Renal pelvis (tissue), 4 donors: ENCODE data around the gene SLC35F1. TPM values are rescaled to one million over a fixed set of nuclear protein-coding genes. Genes with fewer than 3 reads are reported as not detected.
A peak's percentile ranks its signal among the peaks of the same experiment; 100 is the strongest.
"Not testable (repeated sequence)": the region's sequence is repeated elsewhere in the genome, so short reads cannot be mapped to it uniquely, and the experiment has no call there.

ENCODE experiments used
- DNase-seq: peaks from one replicate; pipeline ENCODE4 v3.0.0-alpha.2; 2013
- polyA plus RNA-seq, 3 donors: library from polyadenylated mRNA; unstranded; fragments of 120-200 nt; gene quantifications; one replicate each; pipeline ENCODE4 v1.2.1, GENCODE V29; 2013; ENCODE audit not compliant: insufficient read length in 3 of 3

SLC35F1 gene
- polyA plus RNA-seq, 3 donors = 2.2 to 2.7 (median 2.7) TPM

DNA sequence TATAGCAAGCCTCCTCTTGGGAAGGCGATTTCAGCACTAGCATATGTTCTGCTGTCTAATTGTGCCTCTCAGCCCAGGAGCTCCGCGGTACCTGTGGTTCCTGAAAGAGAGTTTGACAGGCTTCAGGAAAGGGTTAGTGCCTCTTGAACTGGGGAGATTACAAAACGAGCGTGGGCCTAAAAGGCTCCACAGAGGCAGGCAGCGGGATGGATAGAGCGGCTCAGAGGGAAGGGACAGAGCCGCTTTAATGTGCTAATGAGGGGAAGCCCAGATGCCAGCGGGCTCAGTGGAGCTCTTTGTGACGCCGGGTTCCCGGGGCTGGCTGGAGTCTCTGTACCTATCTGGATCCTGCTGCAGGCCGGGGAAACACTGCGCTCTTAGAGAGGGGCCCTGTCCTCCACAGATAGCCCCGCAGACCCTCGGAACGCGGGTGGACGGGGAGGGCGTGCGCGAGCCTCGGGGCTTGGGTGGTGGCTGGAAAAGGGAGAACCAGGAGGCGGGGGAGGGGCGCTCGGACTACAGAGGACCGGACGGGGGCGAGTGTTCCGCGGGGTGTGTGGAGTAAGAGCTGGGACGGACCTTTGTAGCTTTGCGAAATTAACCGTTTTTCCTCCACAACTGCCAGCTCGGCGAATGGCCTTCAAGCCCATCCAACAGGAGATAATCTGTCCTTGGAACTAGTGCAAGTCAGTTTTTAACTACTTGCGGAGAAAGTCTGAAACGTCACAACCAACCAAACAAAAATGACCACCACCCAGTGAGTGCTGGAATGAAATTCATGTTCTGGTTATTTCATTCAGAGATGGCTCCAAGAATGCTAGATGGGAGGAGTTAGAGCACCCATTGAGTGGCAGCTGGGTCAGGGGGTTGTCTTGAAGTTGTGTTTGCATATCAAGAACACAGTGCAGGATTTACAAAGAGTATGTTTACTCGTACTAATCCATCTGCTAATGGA lies 13.0 kb downstream of the SLC35F1 start:
- no peak for DNase-seq

- no peak for DNase-seq
Measured at GRCh38 chr6:117924690-117925089, 17.6 kb downstream of the SLC35F1 start.

DNA sequence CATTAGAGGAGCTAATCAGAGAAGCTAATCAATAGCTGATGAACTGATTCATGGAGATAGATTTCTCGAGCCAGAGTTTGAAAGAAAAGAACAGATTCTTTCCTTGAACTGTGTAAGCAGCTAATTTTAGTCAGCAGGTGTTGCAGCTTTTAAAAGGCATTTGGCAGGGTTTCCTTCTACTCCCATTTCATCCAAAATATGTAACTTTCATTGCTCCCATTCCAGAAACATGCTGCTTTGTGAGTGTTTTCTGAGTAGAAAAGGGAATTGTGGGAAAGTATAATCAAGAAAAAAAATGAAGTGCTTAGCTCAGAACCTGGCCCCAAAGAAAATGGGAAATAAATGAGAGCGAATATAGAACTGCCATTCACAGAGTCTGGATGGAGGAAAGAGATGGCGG lies 20.8 kb downstream of the SLC35F1 start:
- DNase-seq = no peak

DNA sequence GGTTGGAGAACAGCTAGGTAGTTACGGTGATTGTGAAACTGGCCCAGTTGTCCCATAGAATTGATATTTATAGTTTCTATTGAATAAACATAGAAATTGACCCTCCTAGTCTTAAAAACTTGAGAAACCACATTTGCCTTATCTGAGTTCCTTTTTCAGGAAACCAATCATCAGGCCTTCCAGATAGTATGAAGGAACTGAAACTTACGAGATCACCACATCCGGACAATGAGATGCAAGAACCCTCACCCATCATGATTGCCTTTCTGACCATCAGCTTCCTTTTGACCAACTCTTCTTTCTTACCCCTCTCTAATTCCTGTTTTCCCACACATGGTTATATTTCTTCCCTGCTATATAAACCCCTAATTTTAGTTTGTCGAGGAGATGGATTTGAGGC lies 21.8 kb downstream of the SLC35F1 start:
- DNase-seq = no peak

GRCh38 chr6:117929501-117929900 lies 22.4 kb downstream of the SLC35F1 start:
- DNase-seq = no peak

DNA sequence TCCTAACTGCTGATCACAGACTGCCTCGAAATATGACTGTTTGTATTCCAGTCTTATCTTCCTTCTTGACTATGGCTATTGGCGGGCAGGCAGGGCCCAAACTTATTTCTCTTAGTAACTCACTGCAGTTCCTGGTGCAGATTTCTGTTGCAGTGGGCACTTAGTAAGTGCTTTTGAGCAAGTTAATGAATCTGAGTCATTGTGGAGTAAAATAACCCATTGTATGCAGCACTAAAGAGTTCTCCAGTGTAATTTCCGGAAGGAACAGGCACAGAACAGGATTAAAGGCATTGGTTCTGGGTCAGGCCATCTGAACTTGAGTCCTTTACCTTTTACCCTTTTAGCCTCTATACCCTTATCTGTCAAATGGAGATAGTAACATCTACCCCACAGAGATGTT lies 23.6 kb downstream of the SLC35F1 start:
- DNase-seq = no peak

- DNase-seq = no peak
Measured at GRCh38 chr6:117932001-117932400, 24.9 kb downstream of the SLC35F1 start.

- no peak for DNase-seq
Measured at GRCh38 chr6:117932676-117933075, 25.6 kb downstream of the SLC35F1 start.

DNA sequence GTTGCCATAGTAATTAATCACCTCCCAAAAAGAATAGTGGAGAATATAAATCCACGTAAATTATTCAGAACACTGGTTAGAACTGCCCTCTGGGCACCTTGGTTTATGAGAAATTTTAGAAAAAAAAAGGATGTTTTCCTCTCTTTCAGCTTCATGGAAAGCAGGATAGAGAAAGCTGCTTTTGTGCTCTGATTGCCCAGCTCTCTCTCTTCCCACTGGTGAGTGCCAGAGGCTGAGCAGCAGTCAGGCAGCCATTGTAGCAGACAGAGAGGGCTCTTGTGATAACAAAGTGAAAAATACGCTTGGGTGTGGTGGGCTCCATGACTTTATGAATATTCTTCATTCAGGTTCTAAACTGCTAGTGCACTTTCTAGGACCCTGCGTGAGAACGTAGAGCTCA lies 26.4 kb downstream of the SLC35F1 start:
- no peak for DNase-seq

GRCh38 chr6:117938311-117938995 lies 31.4 kb downstream of the SLC35F1 start:
- no peak for DNase-seq

DNA sequence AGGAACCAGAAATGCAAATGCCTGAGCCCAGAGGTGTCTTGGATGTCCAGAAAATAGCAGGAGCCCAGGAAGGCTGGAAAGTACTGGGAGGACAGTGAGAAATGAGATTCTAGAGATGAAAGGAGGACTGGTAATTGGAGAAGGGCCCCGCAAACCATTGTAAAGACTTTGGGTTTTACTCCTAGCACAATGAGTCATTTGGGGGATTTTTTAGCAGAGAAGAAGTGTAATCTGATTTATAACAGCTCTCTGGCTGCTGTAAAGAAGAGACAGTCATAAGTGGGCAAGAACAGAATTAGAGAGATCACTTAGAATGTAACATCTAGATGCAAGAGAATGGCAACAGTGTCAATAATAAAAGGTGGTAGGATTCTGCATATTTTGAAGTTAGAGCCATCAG lies 40.2 kb downstream of the SLC35F1 start:
- no peak for DNase-seq

GRCh38 chr6:117951783-117952182 lies 44.7 kb downstream of the SLC35F1 start:
- DNase-seq = no peak

- no peak for DNase-seq
Measured at GRCh38 chr6:117955684-117956256, 48.7 kb downstream of the SLC35F1 start.

GRCh38 chr6:117956386-117956785 lies 49.3 kb downstream of the SLC35F1 start:
- DNase-seq = no peak

GRCh38 chr6:117958536-117958935 lies 51.5 kb downstream of the SLC35F1 start:
- no peak for DNase-seq

- no peak for DNase-seq
Measured at GRCh38 chr6:117960877-117961276, 53.8 kb downstream of the SLC35F1 start.

DNA sequence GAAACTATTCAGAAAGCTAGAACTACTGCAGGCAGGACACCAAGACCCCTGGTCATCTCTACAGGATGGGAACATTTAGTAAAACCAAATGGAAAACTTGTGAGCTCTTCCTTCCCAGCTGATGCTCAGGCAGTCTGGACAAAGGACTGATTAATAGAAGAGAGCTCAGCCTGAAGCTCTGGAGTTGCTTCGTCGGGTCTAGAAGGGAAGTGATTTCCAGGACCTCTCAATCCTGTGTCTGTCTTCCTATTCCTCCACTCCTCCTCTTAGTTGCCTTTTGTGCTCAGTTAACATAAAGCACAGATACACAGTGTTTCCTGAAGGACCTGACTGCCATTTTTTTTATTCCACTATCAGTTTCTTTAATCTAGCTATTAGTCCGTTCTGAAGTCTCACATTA lies 54.2 kb downstream of the SLC35F1 start:
- DNase-seq = no peak

DNA sequence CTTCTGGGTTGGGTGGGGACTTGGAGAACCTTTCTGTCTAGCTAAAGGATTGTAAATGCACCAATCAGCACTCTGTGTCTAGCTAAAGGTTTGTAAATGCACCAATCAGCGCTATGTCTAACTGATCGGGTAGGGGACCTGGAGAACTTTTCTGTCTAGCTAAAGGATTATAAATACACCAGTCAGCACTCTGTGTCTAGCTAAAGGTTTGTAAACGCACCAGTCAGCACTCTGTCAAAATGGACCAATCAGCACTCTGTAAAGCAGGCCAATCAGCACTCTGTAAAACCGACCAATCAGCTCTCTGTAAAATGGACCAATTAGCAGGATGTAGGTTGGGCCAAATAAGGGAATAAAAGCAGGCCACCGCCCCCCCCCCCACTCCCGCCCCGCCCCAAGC lies 58.7 kb downstream of the SLC35F1 start:
- DNase-seq = not testable (repeated sequence)

DNA sequence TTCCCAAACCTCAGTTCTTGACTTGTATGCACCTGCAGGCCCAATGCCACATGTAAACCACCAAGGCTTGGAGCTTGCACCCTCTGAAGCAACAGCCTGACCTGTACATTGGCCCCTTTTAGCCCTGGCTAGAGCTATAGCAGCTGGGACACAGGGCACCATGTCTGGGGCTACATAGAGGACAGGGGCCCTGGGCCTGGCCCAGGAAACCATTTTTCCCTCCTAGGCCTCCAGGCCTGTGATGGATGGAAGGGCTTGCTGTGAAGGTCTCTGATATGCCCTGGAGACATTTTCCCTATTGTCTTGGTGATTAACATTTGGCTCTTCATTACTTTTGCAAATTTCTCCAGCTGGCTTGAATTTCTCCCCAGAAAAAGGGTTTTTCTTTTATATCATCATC lies 64.6 kb downstream of the SLC35F1 start:
- no peak for DNase-seq

- DNase-seq = no peak
Measured at GRCh38 chr6:117974914-117975627, 68.0 kb downstream of the SLC35F1 start.

- peak; percentile 58 for DNase-seq
Measured at GRCh38 chr6:117976030-117976651, 69.1 kb downstream of the SLC35F1 start.

GRCh38 chr6:117985916-117986315 lies 78.9 kb downstream of the SLC35F1 start:
- DNase-seq = no peak
